ENCODE measurements around the gene ZNF106. TPM values are rescaled to one million over a fixed set of nuclear protein-coding genes. Genes with fewer than 3 reads are reported as not detected.

ZNF106 gene
- total RNA-seq, 1 experiment from 2014 or later: 34.7 TPM

GRCh38 chr15:42368096-42368495 is 122.8 kb downstream of the ZNF106 start:
- H3K36me3 Mint-ChIP-seq (ENCODE audit: insufficient read depth, unreplicated experiment): no peaks in the 10 kb centered on the region
- peaks cover 13% of the 10 kb centered on the region for H3K27me3 Mint-ChIP-seq (ENCODE audit: unreplicated experiment)
- no peak for TF ChIP-seq CTCF (IDR thresholded peaks at IDR 0.05; ENCODE audit: unreplicated experiment)
- no TSS peak for BruUV-seq (replicated peaks)
- no peak for DNase-seq
- H3K9me3 Mint-ChIP-seq (ENCODE audit: low read depth, unreplicated experiment): no peaks in the 10 kb centered on the region
- intact Hi-C loops (cut with micrococcal nuclease; ENCODE audit: unreplicated experiment): no loop called here
- H3K4me3 Mint-ChIP-seq (ENCODE audit: low read depth, unreplicated experiment): no peak overlapping the region
- no peak overlapping the region for H3K27ac Mint-ChIP-seq (ENCODE audit: unreplicated experiment)
- CTCF ChIA-PET: no interaction called here
- H3K4me1 Mint-ChIP-seq (ENCODE audit: low read depth, unreplicated experiment): no peaks in the 10 kb centered on the region

GRCh38 chr15:42367041-42367440 is 123.9 kb downstream of the ZNF106 start:
- Mint-ChIP-seq H3K4me1 (ENCODE audit: low read depth, unreplicated experiment) (no peaks in the 10 kb centered on the region), H3K27ac (ENCODE audit: unreplicated experiment) (no peak overlapping the region), H3K9me3 (ENCODE audit: low read depth, unreplicated experiment) (no peaks in the 10 kb centered on the region), H3K36me3 (ENCODE audit: insufficient read depth, unreplicated experiment) (no peaks in the 10 kb centered on the region), H3K27me3 (ENCODE audit: unreplicated experiment) (peaks cover 13% of the 10 kb centered on the region), H3K4me3 (ENCODE audit: low read depth, unreplicated experiment) (no peak overlapping the region)
- TF ChIP-seq CTCF (IDR thresholded peaks at IDR 0.05; ENCODE audit: unreplicated experiment): no peak
- intact Hi-C loops (cut with micrococcal nuclease; ENCODE audit: unreplicated experiment): no loop called here
- BruUV-seq (replicated peaks): no TSS peak
- no peak for DNase-seq
- CTCF ChIA-PET: no interaction called here

- no peak overlapping the region for H3K4me3 Mint-ChIP-seq (ENCODE audit: low read depth, unreplicated experiment)
- BruUV-seq (replicated peaks): no TSS peak
- H3K27ac Mint-ChIP-seq (ENCODE audit: unreplicated experiment): no peak overlapping the region
- intact Hi-C loops (cut with micrococcal nuclease; ENCODE audit: unreplicated experiment): no loop called here
- H3K4me1 Mint-ChIP-seq (ENCODE audit: low read depth, unreplicated experiment): no peaks in the 10 kb centered on the region
- CTCF ChIA-PET: no interaction called here
- no peaks in the 10 kb centered on the region for H3K36me3 Mint-ChIP-seq (ENCODE audit: insufficient read depth, unreplicated experiment)
- DNase-seq: no peak
- H3K27me3 Mint-ChIP-seq (ENCODE audit: unreplicated experiment): peaks cover 13% of the 10 kb centered on the region
- no peaks in the 10 kb centered on the region for H3K9me3 Mint-ChIP-seq (ENCODE audit: low read depth, unreplicated experiment)
- no peak for TF ChIP-seq CTCF (IDR thresholded peaks at IDR 0.05; ENCODE audit: unreplicated experiment)
Observed at GRCh38 chr15:42365921-42366550, 124.9 kb downstream of the ZNF106 start.

- no peak overlapping the region for H3K4me3 Mint-ChIP-seq (ENCODE audit: low read depth, unreplicated experiment)
- H3K27me3 Mint-ChIP-seq (ENCODE audit: unreplicated experiment): peaks cover 13% of the 10 kb centered on the region
- BruUV-seq (replicated peaks): no TSS peak
- intact Hi-C loops (cut with micrococcal nuclease; ENCODE audit: unreplicated experiment): no loop called here
- TF ChIP-seq CTCF (IDR thresholded peaks at IDR 0.05; ENCODE audit: unreplicated experiment): no peak
- H3K27ac Mint-ChIP-seq (ENCODE audit: unreplicated experiment): no peak overlapping the region
- DNase-seq: no peak
- no peaks in the 10 kb centered on the region for H3K36me3 Mint-ChIP-seq (ENCODE audit: insufficient read depth, unreplicated experiment)
- H3K9me3 Mint-ChIP-seq (ENCODE audit: low read depth, unreplicated experiment): no peaks in the 10 kb centered on the region
- CTCF ChIA-PET: no interaction called here
- H3K4me1 Mint-ChIP-seq (ENCODE audit: low read depth, unreplicated experiment): no peaks in the 10 kb centered on the region
Observed at GRCh38 chr15:42364529-42364928, 126.4 kb downstream of the ZNF106 start.
